HG02884 (cell line): ENCODE data around the gene NPBWR2.
"Not testable (repeated sequence)": the region's sequence is repeated elsewhere in the genome, so short reads cannot be mapped to it uniquely, and the experiment has no call there.

Experiments used
- ATAC-seq: cut with Tn5 transposase; IDR thresholded peaks from one replicate; pipeline ENCODE4 v1.9.1; 2021; ENCODE audit warnings: mild to moderate bottlenecking, moderate library complexity; ENCODE audit not compliant: unreplicated experiment

The NPBWR2 gene

DNA sequence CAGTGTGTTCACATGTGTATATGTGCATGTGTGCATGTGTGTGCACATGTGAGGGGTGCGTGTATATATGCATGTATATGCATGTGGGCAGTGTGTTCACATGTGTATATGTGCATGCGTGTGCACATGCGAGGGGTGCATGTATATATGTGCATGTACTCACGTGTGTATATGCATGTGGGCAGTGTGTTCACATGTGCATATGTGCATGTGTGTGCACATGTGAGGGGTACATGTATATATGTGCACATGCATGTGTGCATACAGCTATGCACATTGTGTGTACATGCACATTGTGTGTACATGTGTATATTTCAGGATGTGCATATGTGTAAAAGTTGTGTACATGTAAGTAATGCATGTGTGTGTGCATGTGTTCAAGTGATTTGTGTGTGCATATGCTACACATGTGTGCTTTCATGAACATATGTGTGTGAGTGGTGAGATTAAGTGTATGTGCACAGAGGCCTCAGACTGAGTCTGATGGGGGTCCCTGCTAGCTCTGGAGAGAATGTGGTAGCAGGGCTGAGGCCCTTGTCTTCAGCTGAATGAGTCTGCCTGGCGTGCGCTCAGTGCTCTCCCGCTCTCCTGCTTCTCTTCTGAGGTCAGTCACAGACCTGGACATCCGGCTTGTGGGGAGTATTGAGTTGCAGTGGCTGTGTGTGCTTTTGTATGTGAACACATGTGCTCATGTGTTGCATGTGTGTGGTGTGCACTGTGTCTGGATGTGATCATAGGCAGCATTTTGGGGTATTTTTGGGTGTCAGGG, 37.0 kb upstream of the NPBWR2 start:
- no peak for ATAC-seq

DNA sequence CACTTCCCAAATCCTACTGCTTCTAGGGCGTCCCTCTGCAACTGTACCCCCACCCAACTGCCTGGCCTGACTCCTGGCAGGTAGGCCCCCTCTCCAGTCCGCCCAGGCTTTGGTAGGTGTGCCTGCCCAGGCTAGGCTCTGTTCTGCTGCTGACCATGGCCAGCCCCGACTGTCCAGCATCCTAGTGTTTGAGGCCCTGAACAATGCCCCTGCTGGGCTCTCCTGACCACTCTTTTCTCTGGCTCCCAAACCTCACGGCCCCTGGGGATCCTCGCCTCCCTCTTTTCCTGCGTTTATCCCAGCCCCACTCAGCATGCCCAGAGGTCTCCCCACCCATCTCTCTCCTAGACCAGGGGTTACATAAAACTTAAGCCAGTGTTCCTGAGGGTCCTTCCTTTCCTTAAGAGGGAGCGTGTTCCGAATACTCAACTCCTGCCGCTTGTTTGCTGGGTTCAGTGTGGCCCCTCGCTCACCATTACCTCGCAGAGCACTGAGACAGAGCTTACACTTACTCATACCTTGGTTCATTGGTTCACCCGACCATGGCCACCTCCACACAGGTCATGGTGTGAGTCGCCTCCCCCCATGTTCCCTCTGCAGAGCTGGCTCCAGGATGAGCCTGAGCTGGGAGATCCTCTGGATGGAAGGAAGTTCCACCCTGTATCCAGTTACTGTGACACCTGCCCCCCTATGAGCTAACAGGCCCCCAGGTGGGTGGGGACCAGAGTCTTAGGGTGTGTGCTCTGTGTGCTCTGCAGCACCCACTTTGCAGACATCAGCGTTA, 35.8 kb upstream of the NPBWR2 start:
- ATAC-seq, result no peak

DNA sequence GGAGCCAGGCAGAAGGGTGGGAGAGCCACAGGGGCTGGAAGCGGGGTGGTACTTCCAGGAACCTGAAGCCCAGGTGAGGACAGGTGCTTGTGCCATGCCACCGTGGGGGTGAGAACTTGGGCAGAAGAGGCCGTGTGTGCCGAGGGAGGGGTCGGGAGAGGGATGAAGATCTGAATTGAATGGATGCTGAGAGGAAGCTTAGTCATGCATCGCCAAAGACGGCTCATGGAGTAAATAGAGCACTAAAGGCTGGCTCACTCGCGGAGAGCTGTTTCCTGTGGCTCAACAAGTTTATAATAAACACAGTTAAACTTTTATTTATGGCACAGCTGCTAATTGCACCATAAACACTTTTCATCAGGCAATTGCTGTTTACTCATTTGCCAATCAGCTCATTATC, 35.2 kb upstream of the NPBWR2 start:
- no peak for ATAC-seq

DNA sequence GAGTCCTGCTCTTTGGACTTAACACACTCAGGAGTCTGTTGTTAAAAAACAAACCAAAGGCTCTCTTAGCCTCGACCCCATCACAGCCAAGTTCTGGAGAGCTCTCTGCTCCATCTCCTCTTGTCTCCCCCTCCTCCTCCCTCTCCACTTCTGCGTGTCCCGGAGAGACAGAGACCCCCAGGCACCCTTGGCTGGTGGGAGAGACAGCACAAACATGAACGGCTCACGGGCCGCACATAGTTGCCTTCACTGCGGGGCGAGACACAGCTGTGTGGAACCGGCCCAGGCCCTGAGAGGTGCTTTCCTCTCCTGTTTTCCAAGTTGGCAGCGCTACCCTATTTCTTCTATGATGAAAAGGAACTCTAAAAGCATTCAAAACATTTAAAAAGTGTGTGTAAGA, 33.6 kb upstream of the NPBWR2 start:
- no peak for ATAC-seq

DNA sequence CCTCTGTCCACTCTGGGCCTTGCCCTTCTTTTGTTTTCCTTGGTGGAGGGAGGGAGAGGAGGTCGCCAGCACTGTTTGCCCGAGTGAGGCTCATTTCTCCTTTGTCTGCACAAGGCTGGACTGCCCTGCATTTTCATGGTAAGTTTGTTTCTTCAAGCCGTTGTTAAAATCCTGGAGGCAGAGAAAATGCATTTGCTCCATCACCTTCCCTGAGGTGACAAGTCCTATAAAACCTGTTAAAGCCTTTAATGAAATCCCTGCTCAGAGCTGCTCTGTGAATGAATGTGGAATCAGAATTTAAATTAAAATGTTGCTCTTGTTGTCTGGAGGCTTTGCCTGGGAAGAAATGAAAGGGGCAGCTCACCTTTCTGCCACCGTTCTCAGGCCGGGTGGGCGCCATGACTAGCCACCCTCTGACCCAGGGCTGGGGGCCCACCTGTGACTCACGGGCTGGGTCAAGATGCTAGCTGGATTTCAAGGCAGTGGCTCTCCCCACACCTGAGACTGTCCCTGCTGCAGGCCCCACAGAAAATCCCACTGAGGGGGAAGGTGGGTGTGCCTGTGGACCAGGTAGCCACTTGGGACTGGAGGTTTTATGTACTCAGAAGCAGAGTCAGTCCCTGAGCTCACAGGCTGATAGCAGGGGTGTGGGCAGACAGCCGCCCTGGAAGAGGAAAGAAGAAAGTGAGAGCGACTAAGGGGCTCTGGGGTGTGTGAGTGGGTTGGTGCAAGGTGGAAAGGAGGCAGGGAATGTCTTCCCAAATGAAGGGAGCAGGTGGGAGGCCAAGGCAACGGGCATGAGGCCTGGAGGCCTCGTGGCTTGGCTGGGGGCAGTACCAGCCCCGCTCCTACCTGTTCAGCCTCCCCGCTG, 32.9 kb upstream of the NPBWR2 start:
- no peak for ATAC-seq

DNA sequence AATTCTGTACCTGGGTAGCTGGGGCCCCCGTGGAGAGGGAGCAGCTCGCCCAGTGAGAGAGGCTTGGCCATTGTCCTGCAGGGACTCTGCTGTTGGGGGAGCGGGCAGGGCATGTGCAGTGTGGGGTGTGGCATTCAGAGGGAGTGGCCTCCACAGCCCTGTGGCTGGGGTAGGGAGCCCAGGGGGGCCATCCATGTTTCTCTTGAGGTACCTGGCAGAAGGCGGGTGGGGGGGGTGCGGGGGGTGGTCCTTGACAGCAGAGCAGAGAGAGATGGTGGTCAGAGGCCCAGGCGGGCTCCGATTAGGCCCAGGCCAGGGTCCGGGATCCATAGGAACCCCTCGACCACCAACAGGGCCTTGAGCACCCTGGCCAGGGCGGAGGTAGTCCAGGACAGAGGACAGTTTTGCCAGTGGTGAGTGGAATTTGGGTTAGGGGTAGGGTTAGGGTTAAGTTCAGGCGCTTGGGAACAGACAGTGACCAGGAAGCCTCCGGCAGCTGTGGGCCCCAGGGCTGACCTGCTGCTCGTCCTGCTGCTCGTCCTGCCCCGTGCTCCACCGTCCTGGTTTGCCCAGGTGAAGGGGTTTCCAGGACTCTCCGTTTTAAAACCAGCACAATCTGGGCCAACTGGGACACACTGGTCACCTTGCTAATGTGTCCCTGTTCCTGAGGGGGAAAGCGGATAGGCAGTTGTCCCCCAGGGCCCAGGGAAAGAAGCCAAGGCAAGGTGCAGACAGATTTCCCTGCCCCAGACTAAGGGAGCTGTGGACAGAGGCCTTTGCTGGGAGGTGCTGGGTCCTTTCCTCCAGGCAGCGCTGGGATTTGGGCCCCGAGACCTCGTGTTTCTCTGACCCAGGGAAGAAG, 32.1 kb upstream of the NPBWR2 start:
- no peak for ATAC-seq

DNA sequence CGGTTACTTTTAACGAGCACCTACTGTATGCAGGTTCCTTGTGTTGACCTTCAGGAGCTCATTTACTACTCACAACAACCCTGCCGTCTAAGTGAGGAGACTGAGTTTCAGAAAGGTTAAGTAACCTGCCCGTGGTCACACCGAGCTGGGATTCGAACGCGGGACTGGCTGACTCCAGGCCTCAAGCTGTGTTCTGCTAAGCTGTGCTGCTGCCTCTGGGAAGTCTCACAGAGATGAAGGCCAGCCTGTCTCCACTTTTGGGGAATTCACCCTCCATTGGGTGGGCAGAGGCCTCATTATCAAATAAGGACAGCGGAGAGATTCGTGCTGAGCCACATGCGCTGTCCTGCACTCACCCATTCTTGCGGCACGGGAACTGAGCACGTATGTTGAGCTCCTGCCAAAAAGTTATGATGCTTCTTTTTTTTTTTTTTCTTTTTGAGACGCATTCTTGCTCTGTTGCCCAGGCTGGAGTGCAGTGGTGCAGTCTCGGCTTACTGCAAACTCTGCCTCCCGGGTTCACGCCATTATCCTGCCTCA, 31.0 kb upstream of the NPBWR2 start:
- ATAC-seq, result no peak

DNA sequence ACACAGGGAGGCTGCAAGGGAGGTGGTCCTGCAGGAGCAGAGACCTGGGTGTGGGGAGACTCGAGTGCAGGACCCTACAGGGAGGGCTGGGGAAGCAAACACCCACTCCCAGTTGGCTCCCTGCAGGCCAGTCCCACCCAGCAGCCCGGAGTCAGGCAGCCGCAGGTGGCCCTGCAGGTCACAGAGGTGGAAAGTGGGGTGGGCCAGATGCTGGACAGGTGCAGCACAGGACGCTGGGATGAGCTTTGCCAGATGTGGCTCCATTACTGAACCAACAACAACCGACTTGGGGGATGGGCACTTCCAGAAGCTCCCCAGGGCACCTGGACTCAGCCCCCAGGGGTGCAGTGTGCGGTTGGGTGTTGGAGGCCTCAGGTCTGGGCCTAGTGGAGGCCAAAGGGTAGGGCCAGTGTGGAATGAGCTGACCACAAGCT, 30.2 kb upstream of the NPBWR2 start:
- ATAC-seq, result no peak

DNA sequence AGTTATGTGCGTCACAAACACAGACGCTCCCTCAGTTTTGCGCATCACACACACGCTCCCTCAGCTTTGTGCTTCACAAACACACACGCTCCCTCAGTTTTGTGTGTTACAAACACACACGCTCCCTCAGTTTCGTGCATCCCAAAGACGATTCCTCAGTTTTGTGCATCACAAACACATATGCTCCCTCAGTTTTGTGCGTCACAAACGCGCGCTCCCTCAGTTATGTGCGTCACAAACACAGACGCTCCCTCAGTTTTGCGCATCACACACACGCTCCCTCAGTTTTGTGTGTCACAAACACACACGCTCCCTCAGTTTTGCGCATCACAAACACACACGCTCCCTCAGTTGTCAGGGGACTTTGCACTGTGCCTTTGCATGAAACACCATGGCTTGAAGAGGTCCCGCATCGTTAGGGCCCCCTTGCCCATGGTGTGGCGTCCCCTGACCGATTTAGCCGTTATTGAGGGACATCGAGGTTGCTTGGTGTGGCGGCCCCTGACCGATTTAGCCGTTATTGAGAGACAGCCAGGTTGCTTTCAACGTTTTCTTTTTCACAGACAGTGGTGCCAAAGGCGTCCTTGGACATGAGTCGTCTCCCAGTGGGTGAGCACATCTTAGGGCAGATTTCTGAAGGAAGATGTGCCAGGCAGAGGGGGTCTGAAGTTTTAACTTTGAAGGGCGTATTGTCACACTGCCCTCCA, 28.8 kb upstream of the NPBWR2 start:
- ATAC-seq, result no peak

DNA sequence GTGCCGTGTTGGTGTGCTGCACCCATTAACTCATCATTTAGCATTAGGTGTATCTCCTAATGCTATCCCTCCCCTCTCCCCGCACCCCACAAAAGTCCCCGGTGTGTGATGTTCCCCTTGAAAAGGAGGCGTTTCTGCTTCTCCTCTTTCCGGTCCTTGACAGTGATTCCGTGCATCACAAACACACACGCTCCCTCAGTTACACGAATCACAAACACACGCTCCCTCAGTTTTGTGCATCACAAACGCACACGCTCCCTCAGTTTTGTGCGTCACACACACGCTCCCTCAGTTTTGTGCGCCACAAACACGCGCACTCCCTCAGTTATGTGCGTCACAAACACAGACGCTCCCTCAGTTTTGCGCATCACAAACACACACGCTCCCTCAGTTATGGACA, 27.4 kb upstream of the NPBWR2 start:
- not testable (repeated sequence) for ATAC-seq

DNA sequence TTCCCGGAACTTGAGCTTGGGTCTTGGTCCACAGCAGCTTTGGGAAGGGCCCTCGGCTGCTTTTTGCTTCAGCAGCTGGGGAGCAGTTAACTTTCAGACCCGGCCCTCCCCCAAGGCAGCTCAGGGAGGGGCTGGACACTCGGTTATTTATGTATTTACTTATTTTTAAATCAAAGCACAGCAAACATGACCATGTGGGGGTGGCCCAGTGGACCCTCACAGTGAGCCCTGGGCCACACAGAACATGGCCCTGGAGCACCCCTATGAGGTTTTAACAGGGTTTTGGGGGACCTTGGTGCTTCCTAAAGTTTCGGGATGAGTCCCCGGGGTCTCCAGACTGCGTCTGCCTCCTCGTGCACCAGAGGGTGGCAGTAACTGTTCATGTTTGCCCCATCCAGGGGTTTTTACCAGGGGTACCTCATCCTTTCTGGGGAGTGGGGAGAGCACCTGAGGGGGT, 26.6 kb upstream of the NPBWR2 start:
- ATAC-seq, result no peak

DNA sequence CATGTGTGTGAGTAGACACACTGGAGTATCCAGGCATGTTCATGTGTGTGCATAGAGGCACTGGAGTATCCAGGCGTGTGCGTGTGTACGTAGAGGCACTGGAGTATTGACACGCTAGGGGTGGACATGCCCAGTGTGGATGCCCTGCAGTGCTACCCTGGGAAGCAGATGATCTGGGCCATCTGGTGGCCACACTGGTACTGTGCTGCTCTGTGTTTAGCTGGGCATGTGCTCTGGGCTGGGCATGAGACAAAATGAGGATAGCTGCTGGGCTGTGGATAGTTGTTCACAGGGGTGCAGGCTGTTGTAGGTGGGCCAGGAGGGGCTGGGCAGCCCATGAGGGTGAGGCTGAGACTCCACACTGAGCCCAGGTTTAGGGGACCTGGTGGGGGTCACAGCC, 24.0 kb upstream of the NPBWR2 start:
- no peak for ATAC-seq

DNA sequence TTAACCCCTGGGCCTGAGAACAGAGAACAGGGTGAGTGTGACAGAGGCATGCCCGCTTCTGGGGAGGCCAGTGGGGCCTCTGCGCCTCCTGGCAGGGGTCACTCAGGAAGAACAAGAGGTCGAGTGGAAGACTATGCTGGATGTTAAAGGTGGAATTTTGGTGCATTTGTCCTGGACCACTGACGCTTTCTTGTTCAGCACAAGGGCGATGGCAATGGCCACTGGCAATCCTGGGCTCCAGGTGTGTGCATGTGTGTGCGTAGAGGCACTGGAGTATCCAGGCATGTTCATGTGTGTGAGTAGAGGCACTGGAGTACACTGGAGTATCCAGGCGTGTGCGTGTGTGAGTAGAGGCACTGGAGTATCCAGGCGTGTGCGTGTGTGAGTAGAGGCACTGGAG, 23.5 kb upstream of the NPBWR2 start:
- ATAC-seq, result no peak

DNA sequence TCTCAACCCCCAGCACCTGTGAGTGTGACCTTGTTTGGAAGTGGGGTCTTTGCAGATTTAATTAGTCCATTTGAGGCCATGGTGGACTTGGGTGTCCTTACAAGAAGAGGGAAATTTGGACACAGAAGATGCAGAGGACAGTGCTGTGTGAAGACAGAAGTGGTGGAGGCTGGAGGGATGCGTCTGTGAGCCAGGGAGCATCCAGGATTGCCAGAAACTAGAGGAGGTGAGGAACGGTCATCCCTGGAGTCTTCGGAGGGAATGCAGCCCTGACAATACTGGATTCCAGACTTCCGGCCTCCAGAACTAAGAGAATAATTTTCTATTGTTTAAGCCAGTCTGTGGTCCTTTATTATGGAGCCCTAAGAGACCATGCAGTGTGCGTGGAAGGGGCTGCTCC, 22.9 kb upstream of the NPBWR2 start:
- ATAC-seq, result no peak

DNA sequence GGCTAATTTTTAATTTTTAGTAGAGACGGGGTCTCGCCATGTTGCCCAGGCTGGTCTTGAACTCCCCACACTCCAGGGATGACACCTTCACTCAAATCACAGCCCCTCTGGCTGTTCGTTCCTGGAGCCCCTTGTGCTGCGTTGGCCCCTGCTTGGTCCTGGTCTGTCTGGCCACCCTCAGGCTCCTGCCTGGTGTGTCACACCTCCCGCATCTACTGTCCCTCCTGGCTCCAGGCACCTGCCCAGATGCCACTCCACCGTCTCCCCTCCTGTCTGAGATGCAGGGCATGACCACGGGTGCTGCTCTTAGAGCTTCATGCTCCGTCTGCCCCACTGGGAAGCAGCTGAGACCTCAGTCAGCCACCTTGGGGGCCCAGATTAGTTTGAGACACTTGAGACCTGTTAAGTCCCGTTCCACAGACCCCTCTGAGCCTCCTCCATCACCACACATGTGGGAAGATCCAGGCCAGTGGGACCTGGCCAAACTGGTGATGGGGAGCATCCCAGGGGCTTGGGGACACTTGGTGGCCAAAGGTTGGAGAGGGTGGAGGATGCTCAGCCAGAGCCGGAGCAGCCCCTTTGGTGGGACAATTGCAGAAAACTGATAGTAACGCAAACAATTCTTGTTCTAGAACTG, 21.9 kb upstream of the NPBWR2 start:
- ATAC-seq, result no peak

DNA sequence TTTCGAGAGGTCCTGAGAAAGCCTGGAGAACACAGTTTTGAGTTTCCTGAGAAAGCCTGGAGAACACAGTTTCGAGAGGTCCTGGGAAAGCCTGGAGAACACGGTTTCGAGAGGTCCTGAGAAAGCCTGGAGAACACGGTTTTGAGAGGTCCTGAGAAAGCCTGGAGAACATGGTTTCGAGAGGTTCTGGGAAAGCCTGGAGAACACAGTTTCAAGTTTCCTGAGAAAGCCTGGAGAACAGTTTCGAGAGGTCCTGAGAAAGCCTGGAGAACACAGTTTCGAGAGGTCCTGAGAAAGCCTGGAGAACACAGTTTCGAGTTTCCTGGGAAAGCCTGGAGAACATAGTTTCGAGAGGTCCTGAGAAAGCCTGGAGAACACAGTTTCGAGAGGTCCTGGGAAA, 16.2 kb upstream of the NPBWR2 start:
- ATAC-seq, result not testable (repeated sequence)

DNA sequence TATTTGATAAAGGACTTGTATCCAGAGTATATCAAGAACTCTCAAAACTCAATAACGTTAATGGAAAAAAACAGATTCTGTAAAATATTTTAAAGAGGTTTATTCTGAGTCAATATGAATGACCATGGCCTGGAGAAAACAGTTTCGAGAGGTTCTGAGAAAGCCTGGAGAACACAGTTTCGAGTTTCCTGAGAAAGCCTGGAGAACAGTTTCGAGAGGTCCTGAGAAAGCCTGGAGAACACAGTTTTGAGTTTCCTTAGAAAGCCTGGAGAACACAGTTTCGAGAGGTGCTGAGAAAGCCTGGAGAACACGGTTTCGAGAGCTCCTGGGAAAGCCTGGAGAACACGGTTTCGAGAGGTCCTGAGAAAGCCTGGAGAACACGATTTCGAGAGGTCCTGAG, 15.6 kb upstream of the NPBWR2 start:
- not testable (repeated sequence) for ATAC-seq

DNA sequence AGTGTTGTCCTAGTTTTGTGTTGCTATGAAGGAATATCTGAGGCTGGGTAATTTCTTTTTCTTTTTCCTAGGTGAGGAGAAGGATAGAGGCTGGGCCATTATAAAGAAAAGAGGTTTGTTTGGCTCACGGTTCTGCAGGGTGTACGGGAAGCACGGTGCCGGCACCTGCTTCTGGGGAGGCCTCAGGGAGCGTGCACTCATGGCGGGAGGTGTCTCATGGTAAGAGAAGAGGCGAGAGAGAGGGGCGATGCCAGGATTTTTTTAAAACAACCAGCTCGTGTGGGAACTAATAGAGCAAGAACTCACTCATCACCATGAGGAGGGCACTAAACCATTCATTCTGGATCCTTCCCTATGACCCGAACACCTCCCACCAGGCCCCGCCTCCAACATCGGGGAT, 14.2 kb upstream of the NPBWR2 start:
- no peak for ATAC-seq
